ENCODE measurements around the gene SLC36A4.
A peak's percentile ranks its signal among the peaks of the same experiment; 100 is the strongest.

DNA sequence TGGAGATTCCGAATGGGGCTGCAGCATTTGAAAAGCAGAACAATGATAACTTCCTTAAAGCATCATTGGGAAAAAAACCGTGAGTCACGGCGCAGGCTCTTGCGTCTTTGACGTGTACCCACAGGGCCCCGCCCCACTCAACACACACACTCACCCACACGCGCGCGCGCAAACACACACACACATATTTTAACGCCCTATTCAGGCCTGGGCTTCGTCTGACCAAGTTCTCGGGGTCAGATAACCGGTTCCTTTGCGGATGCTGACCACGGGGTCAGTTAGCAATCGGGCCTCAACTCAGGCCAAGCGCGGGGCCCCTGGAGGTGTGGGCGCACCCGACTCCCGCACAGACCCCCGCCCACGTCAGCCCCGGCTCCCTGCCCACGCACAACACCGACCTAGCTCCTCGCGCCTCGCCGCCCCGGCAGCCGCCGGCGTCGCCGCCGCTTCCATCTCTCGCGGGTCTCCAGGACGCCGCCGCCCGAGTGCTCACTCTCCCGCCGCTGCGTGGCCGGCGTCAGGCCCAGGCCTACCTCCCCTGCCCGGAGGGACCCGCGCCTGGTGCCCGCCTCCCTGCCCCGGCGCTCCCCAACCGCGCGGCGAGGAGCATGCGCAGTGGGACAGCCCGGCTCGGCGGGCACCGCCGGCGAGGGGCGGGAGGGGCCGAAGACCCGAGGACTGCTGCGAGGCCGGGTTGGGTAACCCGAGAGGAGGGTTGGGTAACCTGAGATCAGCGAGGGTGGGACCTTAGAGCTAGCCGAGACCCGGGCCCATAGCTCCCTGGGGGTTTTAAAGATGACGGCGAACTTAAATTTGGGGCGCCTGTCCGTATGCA lies at the start of gene SLC36A4:
- TF ChIP-seq, protein P1, sequence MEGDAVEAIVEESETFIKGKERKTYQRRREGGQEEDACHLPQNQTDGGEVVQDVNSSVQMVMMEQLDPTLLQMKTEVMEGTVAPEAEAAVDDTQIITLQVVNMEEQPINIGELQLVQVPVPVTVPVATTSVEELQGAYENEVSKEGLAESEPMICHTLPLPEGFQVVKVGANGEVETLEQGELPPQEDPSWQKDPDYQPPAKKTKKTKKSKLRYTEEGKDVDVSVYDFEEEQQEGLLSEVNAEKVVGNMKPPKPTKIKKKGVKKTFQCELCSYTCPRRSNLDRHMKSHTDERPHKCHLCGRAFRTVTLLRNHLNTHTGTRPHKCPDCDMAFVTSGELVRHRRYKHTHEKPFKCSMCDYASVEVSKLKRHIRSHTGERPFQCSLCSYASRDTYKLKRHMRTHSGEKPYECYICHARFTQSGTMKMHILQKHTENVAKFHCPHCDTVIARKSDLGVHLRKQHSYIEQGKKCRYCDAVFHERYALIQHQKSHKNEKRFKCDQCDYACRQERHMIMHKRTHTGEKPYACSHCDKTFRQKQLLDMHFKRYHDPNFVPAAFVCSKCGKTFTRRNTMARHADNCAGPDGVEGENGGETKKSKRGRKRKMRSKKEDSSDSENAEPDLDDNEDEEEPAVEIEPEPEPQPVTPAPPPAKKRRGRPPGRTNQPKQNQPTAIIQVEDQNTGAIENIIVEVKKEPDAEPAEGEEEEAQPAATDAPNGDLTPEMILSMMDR (IDR thresholded peaks at IDR 0.05): no peak
- peak; percentile 52 for TF ChIP-seq POLR2A (IDR thresholded peaks at IDR 0.05)

All from prostate gland (tissue), 2 donors.